Keratinocyte (primary cell): Measurements from ENCODE around the gene PNPLA7.

Experiments used
- EZH2 ChIP-seq: IDR thresholded peaks from one replicate; pipeline ENCODE4 v1.6.1; 2012; ENCODE audit warnings: inconsistent platforms, mild to moderate bottlenecking, low read length, moderate library complexity
- TF ChIP-seq, protein P1 (sequence below), 3 experiments: IDR thresholded peaks in 1 of 3; conservative IDR thresholded peaks in 1 of 3; optimal IDR thresholded peaks in 1 of 3; 2 replicates in 2 of 3; 3 replicates in 1 of 3; pipeline versions ENCODE3 to v1.5.1; 2011; ENCODE audit warnings: low read length in 3 of 3, mild to moderate bottlenecking in 3 of 3, moderate library complexity in 2 of 3, control low read depth in 1 of 3, inconsistent platforms in 1 of 3; ENCODE audit not compliant: insufficient read depth in 2 of 3; ENCODE audit errors: extremely low read depth in 1 of 3

DNA sequence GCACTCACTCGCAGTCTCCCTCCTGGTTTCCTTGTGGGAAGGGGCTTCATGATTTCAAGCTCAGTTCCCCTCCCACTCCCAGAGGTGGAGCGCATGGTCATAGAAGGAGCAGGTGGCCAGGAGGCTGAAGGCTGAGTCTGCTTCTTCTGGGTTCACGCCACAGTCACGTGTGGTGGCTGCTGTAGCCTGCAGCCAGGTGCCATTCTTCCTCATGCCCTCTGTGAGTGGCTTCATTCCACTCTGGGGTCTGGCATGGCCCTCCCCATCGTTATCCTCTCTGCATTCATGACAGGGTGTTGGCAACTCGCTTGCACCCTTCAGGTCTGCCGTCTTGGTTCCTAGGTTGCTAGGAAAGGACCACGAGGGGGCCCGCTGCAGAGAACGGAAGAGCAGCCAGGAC, 5.0 kb upstream of the PNPLA7 start:
- TF ChIP-seq, protein P1, sequence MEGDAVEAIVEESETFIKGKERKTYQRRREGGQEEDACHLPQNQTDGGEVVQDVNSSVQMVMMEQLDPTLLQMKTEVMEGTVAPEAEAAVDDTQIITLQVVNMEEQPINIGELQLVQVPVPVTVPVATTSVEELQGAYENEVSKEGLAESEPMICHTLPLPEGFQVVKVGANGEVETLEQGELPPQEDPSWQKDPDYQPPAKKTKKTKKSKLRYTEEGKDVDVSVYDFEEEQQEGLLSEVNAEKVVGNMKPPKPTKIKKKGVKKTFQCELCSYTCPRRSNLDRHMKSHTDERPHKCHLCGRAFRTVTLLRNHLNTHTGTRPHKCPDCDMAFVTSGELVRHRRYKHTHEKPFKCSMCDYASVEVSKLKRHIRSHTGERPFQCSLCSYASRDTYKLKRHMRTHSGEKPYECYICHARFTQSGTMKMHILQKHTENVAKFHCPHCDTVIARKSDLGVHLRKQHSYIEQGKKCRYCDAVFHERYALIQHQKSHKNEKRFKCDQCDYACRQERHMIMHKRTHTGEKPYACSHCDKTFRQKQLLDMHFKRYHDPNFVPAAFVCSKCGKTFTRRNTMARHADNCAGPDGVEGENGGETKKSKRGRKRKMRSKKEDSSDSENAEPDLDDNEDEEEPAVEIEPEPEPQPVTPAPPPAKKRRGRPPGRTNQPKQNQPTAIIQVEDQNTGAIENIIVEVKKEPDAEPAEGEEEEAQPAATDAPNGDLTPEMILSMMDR (optimal IDR thresholded peaks at IDR 0.05 in 1 of 3, IDR thresholded peaks at IDR 0.05 in 1 of 3, conservative IDR thresholded peaks at IDR 0.05 in 1 of 3; ENCODE audit: extremely low read depth in 1 of 3, insufficient read depth in 2 of 3, low read length in 3 of 3): no peak
- TF ChIP-seq EZH2: no peak
